ENCODE measurements around the gene KCNJ13.

Gene KCNJ13

GRCh38 chr2:232800166-232800565 is 23.8 kb upstream of the KCNJ13 start:
- Histone ChIP-seq H3K27me3 (replicated peaks in 2 of 5; ENCODE audit: control insufficient read depth in 4 of 5, insufficient read depth in 5 of 5, low read length in 4 of 5) (no peaks in the 10 kb centered on the region), H3K4me1 (ENCODE audit: control extremely low read depth in 1 of 4, control insufficient read depth in 4 of 4, insufficient read depth in 4 of 4, low read length in 3 of 4) (no peaks in the 10 kb centered on the region), H3K9me3 (ENCODE audit: control extremely low read depth in 1 of 5, control insufficient read depth in 4 of 5, insufficient read depth in 2 of 5, low read depth in 1 of 5, low read length in 4 of 5) (peaks cover 0 to 12% (median 2%) of the 10 kb centered on the region in 5 experiments), H3K4me3 (ENCODE audit: control insufficient read depth in 1 of 7, extremely low read depth in 1 of 7, insufficient read depth in 4 of 7, low read depth in 2 of 7, low read length in 6 of 7) (no peak overlapping the region), H3K36me3 (ENCODE audit: control insufficient read depth in 4 of 4, insufficient read depth in 4 of 4, low read length in 3 of 4) (peaks cover 15 to 62% (median 40%) of the 10 kb centered on the region in 4 experiments), H3K27ac (ENCODE audit: insufficient read depth in 1 of 2, low read depth in 1 of 2, low read length in 2 of 2, poor library complexity in 1 of 2, severe bottlenecking in 2 of 2) (no peak overlapping the region)
- CTCF ChIA-PET: no interaction called here
- POLR2A ChIA-PET: no interaction called here
- no peak for DNase-seq
- no CpG with 5 or more reads among the region's 2 CpGs for WGBS (ENCODE audit: insufficient coverage)

- peaks cover 24 to 78% (median 53%) of the 10 kb centered on the region in 4 experiments for H3K36me3 ChIP-seq (ENCODE audit: control insufficient read depth in 4 of 4, insufficient read depth in 4 of 4, low read length in 3 of 4)
- no peaks in the 10 kb centered on the region for H3K27me3 ChIP-seq (replicated peaks in 2 of 5; ENCODE audit: control insufficient read depth in 4 of 5, insufficient read depth in 5 of 5, low read length in 4 of 5)
- peaks cover 0 to 10% (median 2%) of the 10 kb centered on the region in 5 experiments for H3K9me3 ChIP-seq (ENCODE audit: control extremely low read depth in 1 of 5, control insufficient read depth in 4 of 5, insufficient read depth in 2 of 5, low read depth in 1 of 5, low read length in 4 of 5)
- no peak overlapping the region for H3K27ac ChIP-seq (ENCODE audit: insufficient read depth in 1 of 2, low read depth in 1 of 2, low read length in 2 of 2, poor library complexity in 1 of 2, severe bottlenecking in 2 of 2)
- POLR2A ChIA-PET: no interaction called here
- no peak for DNase-seq
- CTCF ChIA-PET: interaction anchor here (1.4 kb wide), 1 partner anchor 42 kb away, joined by 5 read pairs; no protein-coding TSS in a partner anchor
- no peaks in the 10 kb centered on the region for H3K4me1 ChIP-seq (ENCODE audit: control extremely low read depth in 1 of 4, control insufficient read depth in 4 of 4, insufficient read depth in 4 of 4, low read length in 3 of 4)
- H3K4me3 ChIP-seq (ENCODE audit: control insufficient read depth in 1 of 7, extremely low read depth in 1 of 7, insufficient read depth in 4 of 7, low read depth in 2 of 7, low read length in 6 of 7): no peak overlapping the region
Observed at GRCh38 chr2:232798187-232798586, 21.8 kb upstream of the KCNJ13 start.

GRCh38 chr2:232795920-232796319 is 19.6 kb upstream of the KCNJ13 start:
- Histone ChIP-seq H3K4me1 (ENCODE audit: control extremely low read depth in 1 of 4, control insufficient read depth in 4 of 4, insufficient read depth in 4 of 4, low read length in 3 of 4) (no peaks in the 10 kb centered on the region), H3K4me3 (ENCODE audit: control insufficient read depth in 1 of 7, extremely low read depth in 1 of 7, insufficient read depth in 4 of 7, low read depth in 2 of 7, low read length in 6 of 7) (no peak overlapping the region), H3K36me3 (ENCODE audit: control insufficient read depth in 4 of 4, insufficient read depth in 4 of 4, low read length in 3 of 4) (peaks cover 39 to 82% (median 62%) of the 10 kb centered on the region in 4 experiments), H3K9me3 (ENCODE audit: control extremely low read depth in 1 of 5, control insufficient read depth in 4 of 5, insufficient read depth in 2 of 5, low read depth in 1 of 5, low read length in 4 of 5) (no peaks in the 10 kb centered on the region), H3K27ac (ENCODE audit: insufficient read depth in 1 of 2, low read depth in 1 of 2, low read length in 2 of 2, poor library complexity in 1 of 2, severe bottlenecking in 2 of 2) (no peak overlapping the region), H3K27me3 (replicated peaks in 2 of 5; ENCODE audit: control insufficient read depth in 4 of 5, insufficient read depth in 5 of 5, low read length in 4 of 5) (no peaks in the 10 kb centered on the region)
- ChIA-PET CTCF (no interaction called here), POLR2A (no interaction called here)
- 100% methylated on average over 1 of the region's 1 CpG for WGBS (ENCODE audit: insufficient coverage)
- DNase-seq: no peak

GRCh38 chr2:232794981-232795380 is 18.6 kb upstream of the KCNJ13 start:
- H3K27ac ChIP-seq (ENCODE audit: insufficient read depth in 1 of 2, low read depth in 1 of 2, low read length in 2 of 2, poor library complexity in 1 of 2, severe bottlenecking in 2 of 2): no peak overlapping the region
- peaks cover 42 to 85% (median 60%) of the 10 kb centered on the region in 4 experiments for H3K36me3 ChIP-seq (ENCODE audit: control insufficient read depth in 4 of 4, insufficient read depth in 4 of 4, low read length in 3 of 4)
- POLR2A ChIA-PET: interaction anchor here (0.6 to 0.7 kb wide), 2 partner anchors 11 to 234 kb away, joined by 3 to 4 read pairs; no protein-coding TSS in a partner anchor
- H3K4me1 ChIP-seq (ENCODE audit: control extremely low read depth in 1 of 4, control insufficient read depth in 4 of 4, insufficient read depth in 4 of 4, low read length in 3 of 4): no peaks in the 10 kb centered on the region
- DNase-seq: no peak
- no peaks in the 10 kb centered on the region for H3K27me3 ChIP-seq (replicated peaks in 2 of 5; ENCODE audit: control insufficient read depth in 4 of 5, insufficient read depth in 5 of 5, low read length in 4 of 5)
- no peak overlapping the region for H3K4me3 ChIP-seq (ENCODE audit: control insufficient read depth in 1 of 7, extremely low read depth in 1 of 7, insufficient read depth in 4 of 7, low read depth in 2 of 7, low read length in 6 of 7)
- no CpG with 5 or more reads among the region's 1 CpG for WGBS (ENCODE audit: insufficient coverage)
- H3K9me3 ChIP-seq (ENCODE audit: control extremely low read depth in 1 of 5, control insufficient read depth in 4 of 5, insufficient read depth in 2 of 5, low read depth in 1 of 5, low read length in 4 of 5): no peaks in the 10 kb centered on the region
- CTCF ChIA-PET: no interaction called here

- Histone ChIP-seq H3K27me3 (replicated peaks in 2 of 5; ENCODE audit: control insufficient read depth in 4 of 5, insufficient read depth in 5 of 5, low read length in 4 of 5) (no peaks in the 10 kb centered on the region), H3K4me1 (ENCODE audit: control extremely low read depth in 1 of 4, control insufficient read depth in 4 of 4, insufficient read depth in 4 of 4, low read length in 3 of 4) (no peaks in the 10 kb centered on the region), H3K27ac (ENCODE audit: insufficient read depth in 1 of 2, low read depth in 1 of 2, low read length in 2 of 2, poor library complexity in 1 of 2, severe bottlenecking in 2 of 2) (no peak overlapping the region), H3K4me3 (ENCODE audit: control insufficient read depth in 1 of 7, extremely low read depth in 1 of 7, insufficient read depth in 4 of 7, low read depth in 2 of 7, low read length in 6 of 7) (no peak overlapping the region), H3K36me3 (ENCODE audit: control insufficient read depth in 4 of 4, insufficient read depth in 4 of 4, low read length in 3 of 4) (peaks cover 38 to 97% (median 60%) of the 10 kb centered on the region in 4 experiments), H3K9me3 (ENCODE audit: control extremely low read depth in 1 of 5, control insufficient read depth in 4 of 5, insufficient read depth in 2 of 5, low read depth in 1 of 5, low read length in 4 of 5) (no peaks in the 10 kb centered on the region)
- POLR2A ChIA-PET: no interaction called here
- CTCF ChIA-PET: interaction anchor here (1.1 kb wide), 1 partner anchor 31 kb away, joined by 3 read pairs; no protein-coding TSS in a partner anchor
- 75% methylated on average over 4 of the region's 4 CpGs for WGBS (ENCODE audit: insufficient coverage)
- no peak for DNase-seq
Observed at GRCh38 chr2:232793271-232793670, 16.9 kb upstream of the KCNJ13 start.

GRCh38 chr2:232791518-232791917 is 15.2 kb upstream of the KCNJ13 start:
- H3K27me3 ChIP-seq (replicated peaks in 2 of 5; ENCODE audit: control insufficient read depth in 4 of 5, insufficient read depth in 5 of 5, low read length in 4 of 5): no peaks in the 10 kb centered on the region
- POLR2A ChIA-PET: no interaction called here
- DNase-seq: no peak
- H3K36me3 ChIP-seq (ENCODE audit: control insufficient read depth in 4 of 4, insufficient read depth in 4 of 4, low read length in 3 of 4): peaks cover 36 to 95% (median 62%) of the 10 kb centered on the region in 4 experiments
- WGBS (ENCODE audit: insufficient coverage): 100% methylated on average over 2 of the region's 4 CpGs
- no peak overlapping the region for H3K27ac ChIP-seq (ENCODE audit: insufficient read depth in 1 of 2, low read depth in 1 of 2, low read length in 2 of 2, poor library complexity in 1 of 2, severe bottlenecking in 2 of 2)
- CTCF ChIA-PET: interaction anchor here (0.9 to 1.2 kb wide), 2 partner anchors 17 to 20 kb away, joined by 3 read pairs; no protein-coding TSS in a partner anchor
- no peaks in the 10 kb centered on the region for H3K4me1 ChIP-seq (ENCODE audit: control extremely low read depth in 1 of 4, control insufficient read depth in 4 of 4, insufficient read depth in 4 of 4, low read length in 3 of 4)
- H3K9me3 ChIP-seq (ENCODE audit: control extremely low read depth in 1 of 5, control insufficient read depth in 4 of 5, insufficient read depth in 2 of 5, low read depth in 1 of 5, low read length in 4 of 5): no peaks in the 10 kb centered on the region
- H3K4me3 ChIP-seq (ENCODE audit: control insufficient read depth in 1 of 7, extremely low read depth in 1 of 7, insufficient read depth in 4 of 7, low read depth in 2 of 7, low read length in 6 of 7): no peak overlapping the region

GRCh38 chr2:232789082-232789481 is 12.7 kb upstream of the KCNJ13 start:
- Histone ChIP-seq H3K36me3 (ENCODE audit: control insufficient read depth in 4 of 4, insufficient read depth in 4 of 4, low read length in 3 of 4) (peaks cover 20 to 77% (median 51%) of the 10 kb centered on the region in 4 experiments), H3K27ac (ENCODE audit: insufficient read depth in 1 of 2, low read depth in 1 of 2, low read length in 2 of 2, poor library complexity in 1 of 2, severe bottlenecking in 2 of 2) (no peak overlapping the region)
- POLR2A ChIA-PET: no interaction called here

More at GRCh38 chr2:232789082-232789481, 12.7 kb upstream of the KCNJ13 start:
- CTCF ChIA-PET: no interaction called here
- Histone ChIP-seq H3K27me3 (replicated peaks in 2 of 5; ENCODE audit: control insufficient read depth in 4 of 5, insufficient read depth in 5 of 5, low read length in 4 of 5) (no peaks in the 10 kb centered on the region), H3K9me3 (ENCODE audit: control extremely low read depth in 1 of 5, control insufficient read depth in 4 of 5, insufficient read depth in 2 of 5, low read depth in 1 of 5, low read length in 4 of 5) (no peaks in the 10 kb centered on the region), H3K4me1 (ENCODE audit: control extremely low read depth in 1 of 4, control insufficient read depth in 4 of 4, insufficient read depth in 4 of 4, low read length in 3 of 4) (no peaks in the 10 kb centered on the region), H3K4me3 (ENCODE audit: control insufficient read depth in 1 of 7, extremely low read depth in 1 of 7, insufficient read depth in 4 of 7, low read depth in 2 of 7, low read length in 6 of 7) (no peak overlapping the region)
- WGBS (ENCODE audit: insufficient coverage): 94% methylated on average over 3 of the region's 4 CpGs
- no peak for DNase-seq

All from common myeloid progenitor, CD34-positive (primary cell).